Activated CD8-positive, alpha-beta memory T cell treated with anti-CD3 and anti-CD28 coated beads, Interleukin-2, amount 50 U/mL, for 1 hour (primary cell): ENCODE data around the gene ANGPTL2.
"Not testable (repeated sequence)": the region's sequence is repeated elsewhere in the genome, so short reads cannot be mapped to it uniquely, and the experiment has no call there.

Experiments
- DNase-seq: peaks from one replicate; pipeline ENCODE4 v3.0.0-alpha.2; 2020; ENCODE audit errors: extremely low read depth

The ANGPTL2 gene

DNA sequence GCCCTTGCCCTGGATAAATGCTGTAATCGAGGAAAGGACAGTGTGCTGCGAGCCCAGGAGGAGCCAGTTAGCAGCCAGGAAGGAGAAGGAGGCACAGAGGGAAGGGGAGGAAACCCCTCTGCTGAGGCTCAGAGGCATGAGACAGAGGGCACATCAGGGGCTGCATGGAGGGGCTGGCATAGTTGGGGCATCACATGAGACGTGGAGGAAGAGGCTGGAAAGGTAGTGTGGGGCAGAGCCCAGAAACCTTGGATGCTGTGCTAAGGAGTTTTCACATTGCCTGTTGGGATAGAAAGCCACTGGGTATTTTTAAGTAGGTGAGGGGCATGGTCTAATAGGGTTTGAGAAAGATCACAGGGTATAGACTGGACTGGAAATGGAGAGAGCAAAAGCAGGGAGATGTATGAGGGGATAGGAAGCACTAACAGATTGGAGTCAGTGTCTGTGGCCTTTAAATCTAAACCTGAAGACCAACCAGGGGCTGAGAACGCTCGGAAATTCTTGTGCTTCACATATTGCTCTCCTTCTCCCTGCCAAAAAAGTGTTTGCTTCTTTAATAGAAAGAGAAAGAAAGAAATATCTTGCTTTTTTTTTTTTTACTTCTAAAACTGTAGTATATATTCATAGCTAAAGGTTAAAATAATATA is 33.0 kb upstream of the ANGPTL2 start:
- no peak for DNase-seq

- DNase-seq = no peak
These were observed 32.2 kb upstream of the ANGPTL2 start for GRCh38 chr9:127154390-127155191.

- no peak for DNase-seq
These were observed 31.6 kb upstream of the ANGPTL2 start for GRCh38 chr9:127154003-127154389.

- DNase-seq = no peak
These were observed 31.1 kb upstream of the ANGPTL2 start for GRCh38 chr9:127153501-127153900.

DNA sequence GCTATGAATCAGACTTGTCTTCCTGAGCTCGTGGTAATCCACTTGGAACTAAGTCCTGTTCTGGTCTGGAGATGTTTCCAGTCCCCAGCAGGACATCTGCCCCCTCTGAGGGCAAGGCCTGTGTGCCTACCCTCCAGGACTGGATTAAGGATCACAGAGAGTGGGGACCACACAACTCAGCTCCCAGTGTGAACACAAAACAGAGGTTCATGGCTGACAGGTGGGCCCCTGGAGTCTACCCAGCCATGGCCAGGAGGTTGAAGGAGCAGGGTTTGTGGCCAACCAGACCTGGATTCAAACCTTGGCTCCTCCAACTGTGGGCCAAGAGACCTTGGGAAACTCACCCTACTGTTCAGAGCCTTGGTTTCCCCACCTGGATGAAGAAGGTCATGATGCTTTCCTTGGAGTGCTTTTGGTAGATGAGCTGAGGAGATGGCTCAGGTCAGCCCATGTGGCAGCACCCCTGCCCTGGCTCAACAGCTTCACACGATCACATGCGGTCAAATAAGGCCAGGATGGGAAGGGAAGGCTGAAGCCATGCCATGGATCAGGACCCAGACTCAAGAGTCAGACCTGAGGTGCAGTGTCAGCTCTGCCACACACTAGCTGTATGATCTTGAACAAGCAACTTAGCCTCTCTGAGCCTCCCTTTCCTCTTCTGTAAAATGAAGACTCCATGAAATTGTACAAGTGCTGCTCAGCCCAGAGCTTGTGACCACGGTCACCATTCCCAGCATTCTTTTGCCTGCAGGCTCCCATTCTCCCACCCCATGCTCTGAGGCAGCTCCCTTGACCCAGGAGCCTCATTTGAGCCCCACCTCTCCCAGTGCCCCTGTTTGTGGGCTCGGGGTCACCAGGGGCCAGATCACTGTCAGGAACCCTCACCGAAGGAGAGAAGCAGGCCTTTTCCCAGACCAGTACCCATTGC is 27.3 kb upstream of the ANGPTL2 start:
- DNase-seq = no peak

GRCh38 chr9:127149010-127149409 is 26.6 kb upstream of the ANGPTL2 start:
- DNase-seq = no peak

GRCh38 chr9:127148014-127148413 is 25.6 kb upstream of the ANGPTL2 start:
- no peak for DNase-seq

DNA sequence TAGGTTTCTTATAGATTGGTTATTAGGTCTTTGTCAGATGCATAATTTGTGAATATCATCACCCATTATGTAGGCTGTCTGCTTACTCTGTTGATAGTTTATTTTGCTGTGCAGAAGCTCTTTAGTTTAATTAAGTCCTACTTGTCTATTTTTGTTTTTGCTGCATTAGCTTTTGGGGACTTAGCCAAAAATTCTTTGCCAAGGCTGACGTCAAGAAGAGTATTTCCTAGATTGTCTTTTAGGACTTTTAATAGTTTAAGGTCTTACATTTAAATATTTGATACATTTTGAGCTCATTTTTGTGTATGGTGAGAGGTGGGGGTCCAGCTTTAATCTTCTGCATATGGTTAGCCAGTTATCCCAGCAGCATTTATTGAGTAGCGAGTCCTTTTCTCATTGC is 24.8 kb upstream of the ANGPTL2 start:
- DNase-seq = no peak

- DNase-seq = not testable (repeated sequence)
These were observed 24.4 kb upstream of the ANGPTL2 start for GRCh38 chr9:127146841-127147240.

- no peak for DNase-seq
These were observed 22.4 kb upstream of the ANGPTL2 start for GRCh38 chr9:127144670-127145445.

- no peak for DNase-seq
These were observed 21.6 kb upstream of the ANGPTL2 start for GRCh38 chr9:127143920-127144465.

DNA sequence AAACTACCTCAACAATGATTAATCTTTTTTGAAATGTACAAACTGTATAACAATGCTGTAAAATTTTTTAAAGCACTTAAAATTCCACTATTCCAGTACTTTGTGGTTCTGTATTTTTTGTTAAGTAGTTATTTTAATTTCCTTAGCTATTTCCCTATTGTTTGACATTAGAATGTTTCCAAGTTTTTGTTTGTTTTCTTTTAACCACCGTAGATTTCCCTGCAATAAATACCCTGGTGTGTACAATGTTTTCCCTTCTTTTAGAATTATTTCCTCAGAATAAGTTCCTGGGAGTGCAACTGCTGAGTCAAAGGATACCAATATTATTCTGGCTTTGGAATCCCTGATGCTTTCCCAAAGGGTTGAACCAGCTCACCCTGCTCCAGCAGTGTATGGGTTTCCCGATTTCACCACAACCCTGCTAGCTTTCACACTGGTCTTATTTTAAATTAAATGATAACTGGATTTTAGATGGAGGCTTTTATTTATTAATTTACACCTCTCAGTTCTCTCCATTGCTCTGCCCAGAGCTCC is 20.6 kb upstream of the ANGPTL2 start:
- no peak for DNase-seq

DNA sequence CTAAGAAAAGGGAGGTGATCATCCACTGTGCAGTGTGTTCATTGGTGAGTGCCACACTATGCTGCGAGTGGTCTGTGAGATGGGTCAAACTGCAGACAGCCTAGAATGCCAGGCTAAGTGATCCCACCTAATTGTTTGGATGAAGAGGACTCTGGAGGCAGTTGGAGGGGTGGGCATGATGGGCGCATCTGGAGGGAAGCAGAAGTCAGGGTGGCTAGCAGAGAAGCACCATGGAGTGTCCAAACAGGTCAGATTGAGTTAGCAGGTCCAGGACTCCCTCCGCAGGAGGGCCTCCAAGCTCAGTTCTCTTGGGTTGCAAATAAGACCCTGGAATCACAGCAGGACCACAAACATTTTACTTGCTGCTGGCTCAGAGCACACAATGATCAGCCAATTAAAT is 19.9 kb upstream of the ANGPTL2 start:
- DNase-seq = no peak

DNA sequence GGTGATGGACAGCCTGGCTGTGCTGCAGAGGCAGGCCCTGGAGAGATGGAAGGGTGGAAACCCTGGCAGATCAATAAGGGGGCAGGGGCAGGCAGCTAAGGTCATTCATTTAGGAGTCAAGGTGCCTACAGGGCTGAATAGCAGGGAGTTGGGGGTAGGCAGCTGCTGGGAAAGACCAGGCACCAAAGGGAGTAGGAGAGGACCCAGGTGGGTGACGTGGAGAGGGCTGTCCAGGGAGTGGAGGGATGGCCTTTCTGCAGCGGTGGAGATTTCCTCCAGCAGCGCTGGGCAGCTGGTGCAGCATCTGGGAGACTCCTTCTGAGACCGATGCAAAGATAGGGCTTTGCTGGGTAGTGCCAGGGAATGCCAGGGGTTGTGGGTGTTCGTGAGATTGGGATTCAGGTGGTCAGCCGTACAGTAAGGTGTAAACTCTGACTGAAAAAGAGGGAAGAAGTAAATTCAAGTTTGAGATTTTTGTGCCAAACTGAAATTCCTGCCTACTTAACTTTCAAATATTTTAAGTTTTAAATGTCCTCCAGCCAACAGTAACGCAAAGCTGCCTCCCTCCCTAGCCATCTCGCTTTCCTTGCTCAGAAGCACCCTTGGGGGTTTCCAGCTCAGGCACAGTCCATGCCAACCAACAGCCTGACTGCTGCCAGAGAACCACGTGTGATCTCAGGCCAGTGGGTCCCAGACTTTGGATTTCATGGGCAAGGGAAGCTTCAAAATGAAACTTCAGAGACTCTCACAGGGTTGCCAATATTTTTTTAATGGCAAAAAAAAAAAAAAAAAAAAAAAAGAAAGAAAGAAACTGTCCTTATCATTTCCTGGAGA is 18.6 kb upstream of the ANGPTL2 start:
- no peak for DNase-seq

DNA sequence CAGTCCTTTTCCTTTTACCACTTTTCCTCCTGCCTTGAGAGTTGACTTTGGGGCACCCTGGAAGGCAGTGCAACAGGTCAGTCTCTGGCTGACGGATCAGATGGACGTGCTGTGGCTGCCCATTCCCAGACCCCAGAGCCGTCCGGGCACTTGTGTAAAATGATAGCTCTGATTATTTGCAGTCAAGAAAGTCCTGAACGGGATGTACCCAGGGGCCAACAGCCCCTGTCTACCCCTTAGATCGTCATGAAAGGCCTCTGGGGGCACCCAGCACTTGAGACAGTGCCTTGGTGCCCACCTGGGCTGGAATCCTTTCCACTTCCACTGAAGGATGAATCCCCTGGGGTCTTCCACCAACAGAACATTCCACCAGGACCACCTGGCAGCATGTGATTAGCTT is 17.7 kb upstream of the ANGPTL2 start:
- DNase-seq = no peak

DNA sequence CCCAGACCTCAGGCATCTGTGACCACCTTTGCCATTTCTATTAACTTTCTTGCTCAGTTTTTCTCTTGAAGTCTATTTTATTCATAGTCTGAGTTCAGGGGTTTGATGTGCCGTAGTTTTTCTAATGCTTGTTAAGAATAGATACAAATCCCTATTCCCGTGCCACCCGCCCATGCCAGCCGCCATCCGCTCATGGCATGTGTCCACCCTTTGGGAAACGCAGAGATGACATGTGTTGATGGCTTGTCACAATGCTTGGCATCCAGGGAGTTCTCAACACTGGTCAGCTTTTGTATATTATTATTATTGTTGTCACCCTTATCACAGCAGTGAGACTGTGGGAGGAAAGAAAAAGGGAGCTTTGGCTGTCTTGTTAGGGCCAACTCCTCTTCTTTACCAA is 17.3 kb upstream of the ANGPTL2 start:
- DNase-seq = no peak

DNA sequence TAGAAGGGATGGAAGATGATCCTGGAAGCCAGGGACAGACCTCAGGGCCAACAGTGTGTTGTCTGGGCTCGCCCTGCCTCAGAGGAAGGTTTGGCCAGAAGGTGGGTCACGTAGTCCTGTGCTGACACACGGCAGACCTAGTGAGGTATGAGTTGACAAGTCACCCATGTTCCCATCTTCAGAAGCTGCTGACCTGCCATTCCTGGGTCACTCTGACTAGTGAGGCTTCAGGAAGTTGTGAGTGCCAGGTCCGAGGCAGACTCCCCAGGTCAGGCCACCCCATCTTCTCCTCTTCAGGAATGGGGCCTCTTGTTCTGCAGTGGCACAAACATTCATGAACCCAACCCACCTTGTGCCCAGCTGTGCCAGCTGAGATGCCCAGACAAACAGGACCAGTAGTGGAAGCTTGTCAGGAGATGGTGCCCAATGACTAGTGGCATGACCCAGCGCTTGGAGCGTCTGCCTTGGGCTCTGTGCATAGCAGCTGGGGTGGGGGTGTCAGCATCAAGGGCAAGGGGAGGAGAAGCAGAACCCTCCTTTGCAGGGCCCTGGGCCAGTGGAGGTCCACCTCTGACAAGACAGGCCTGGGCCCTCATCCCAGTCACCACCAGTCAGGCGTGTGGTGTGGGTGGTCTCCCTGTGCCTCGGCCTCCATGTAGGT is 16.8 kb upstream of the ANGPTL2 start:
- DNase-seq = no peak

DNA sequence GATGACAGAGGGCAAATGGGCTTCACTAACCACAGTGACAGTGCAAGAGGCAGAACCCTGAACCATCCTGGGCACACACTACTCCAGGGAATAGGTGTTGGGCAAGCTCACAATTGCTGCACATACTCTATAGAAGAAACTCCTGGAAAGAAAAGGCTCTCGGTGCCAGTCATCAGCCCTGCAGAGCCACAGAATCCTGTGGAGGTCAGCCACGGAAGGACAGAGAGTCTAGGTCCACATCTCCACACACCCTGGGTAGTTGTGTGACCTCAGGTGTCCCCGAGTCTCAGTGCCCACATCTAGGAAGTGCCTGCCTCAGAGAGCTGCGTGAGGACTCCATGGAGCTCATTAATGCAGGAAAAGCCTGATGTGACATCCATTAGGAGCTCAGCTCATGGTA is 16.0 kb upstream of the ANGPTL2 start:
- no peak for DNase-seq

DNA sequence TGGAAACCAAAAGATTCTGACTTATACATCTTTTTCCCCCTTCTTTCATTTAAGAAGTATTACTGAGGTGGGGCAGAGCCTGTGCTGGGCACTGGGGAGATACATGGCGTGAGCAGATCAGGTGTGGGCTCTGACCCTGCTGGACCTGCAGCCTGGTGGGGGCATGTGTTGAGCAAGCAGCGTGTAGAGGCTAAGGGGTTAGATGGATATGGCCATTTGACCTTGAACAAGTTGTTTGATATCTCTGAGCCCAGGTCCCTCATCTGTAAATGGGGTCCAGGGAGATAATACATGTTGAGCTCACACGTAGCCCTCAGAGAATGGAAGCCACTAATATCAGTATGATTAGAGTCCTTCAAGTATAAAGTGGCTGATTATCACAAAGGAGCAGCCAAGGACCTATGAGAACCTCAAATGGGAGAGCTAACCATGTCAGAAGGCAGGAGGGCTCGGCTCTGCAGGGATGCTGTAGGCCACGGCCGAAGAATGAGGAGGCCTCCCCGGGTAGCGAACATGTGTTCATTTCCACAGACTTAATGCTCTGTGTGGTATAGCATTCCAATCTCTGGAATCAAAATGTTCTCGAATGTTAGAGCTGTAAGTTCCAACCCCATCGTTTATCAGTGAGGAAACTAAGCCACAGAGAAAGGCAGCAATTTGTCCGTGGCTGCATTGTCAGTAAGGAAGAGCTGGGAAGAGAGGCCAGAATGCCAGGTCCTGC is 15.4 kb upstream of the ANGPTL2 start:
- DNase-seq = no peak
